NCI-H1436 treated with DMSO at 0.1 percent for 48 hours (cell line): ENCODE results near the gene NR2C1.
"Not testable (repeated sequence)": the region's sequence is repeated elsewhere in the genome, so short reads cannot be mapped to it uniquely, and the experiment has no call there.

Source experiments
- DNase-seq: peaks from one replicate; lab custom pipeline; 2025; lab: John Stamatoyannopoulos, UW

NR2C1 gene

GRCh38 chr12:95002754-95003153 is 70.7 kb downstream of the NR2C1 start:
- no peak for DNase-seq

- DNase-seq = no peak
Observed at GRCh38 chr12:94998326-94998725, 75.1 kb downstream of the NR2C1 start.

- DNase-seq = no peak
Observed at GRCh38 chr12:94997726-94998125, 75.7 kb downstream of the NR2C1 start.

- no peak for DNase-seq
Observed at GRCh38 chr12:94997061-94997460, 76.4 kb downstream of the NR2C1 start.

GRCh38 chr12:94994312-94994711 is 79.1 kb downstream of the NR2C1 start:
- no peak for DNase-seq

GRCh38 chr12:94993855-94994254 is 79.6 kb downstream of the NR2C1 start:
- DNase-seq = not testable (repeated sequence)

GRCh38 chr12:94990222-94990621 is 83.2 kb downstream of the NR2C1 start:
- no peak for DNase-seq

- no peak for DNase-seq
Observed at GRCh38 chr12:94988471-94988870, 84.9 kb downstream of the NR2C1 start.

GRCh38 chr12:94987801-94988200 is 85.6 kb downstream of the NR2C1 start:
- no peak for DNase-seq

- DNase-seq = no peak
Observed at GRCh38 chr12:94987076-94987669, 86.2 kb downstream of the NR2C1 start.

GRCh38 chr12:94985099-94985498 is 88.3 kb downstream of the NR2C1 start:
- DNase-seq = not testable (repeated sequence)

- no peak for DNase-seq
Observed at GRCh38 chr12:94983321-94983720, 90.1 kb downstream of the NR2C1 start.

- DNase-seq = no peak
Observed at GRCh38 chr12:94982456-94982855, 91.0 kb downstream of the NR2C1 start.

- DNase-seq = no peak
Observed at GRCh38 chr12:94980577-94980976, 92.8 kb downstream of the NR2C1 start.

GRCh38 chr12:94979941-94980340 is 93.5 kb downstream of the NR2C1 start:
- DNase-seq = no peak

- no peak for DNase-seq
Observed at GRCh38 chr12:94977766-94978468, 95.5 kb downstream of the NR2C1 start.

- no peak for DNase-seq
Observed at GRCh38 chr12:94973221-94973620, 100.2 kb downstream of the NR2C1 start.

GRCh38 chr12:94972795-94973194 is 100.6 kb downstream of the NR2C1 start:
- no peak for DNase-seq

- no peak for DNase-seq
Observed at GRCh38 chr12:94971923-94972322, 101.5 kb downstream of the NR2C1 start.

GRCh38 chr12:94970560-94970959 is 102.9 kb downstream of the NR2C1 start:
- DNase-seq = no peak
